Frontal cortex (tissue), 4 donors: ENCODE results near the gene UVRAG. TPM values are rescaled to one million over a fixed set of nuclear protein-coding genes. Genes with fewer than 3 reads are reported as not detected.
"Not testable (repeated sequence)": the region's sequence is repeated elsewhere in the genome, so short reads cannot be mapped to it uniquely, and the experiment has no call there.

Experiments used
- DNase-seq, 2 donors: peaks; one replicate each; pipeline ENCODE4 v3.0.0; 2012; ENCODE audit warnings: low spot score in 2 of 2
- FAIRE-seq: peaks from 2 replicates; lab custom pipeline; 2012; peaks lifted over from hg19 to GRCh38; lab: Jason Lieb, UNC
- total RNA-seq: library from RNA; depleted of rRNA; stranded (reverse); fragments of >200 nt; gene quantifications from one replicate; pipeline ENCODE4 v1.2.3, GENCODE V29; 2014
- donor health status: control.
- donor health status: control.
- donor health status: control.

UVRAG gene
- total RNA-seq, 1 donor from 2014 or later = 35.9 TPM

DNA sequence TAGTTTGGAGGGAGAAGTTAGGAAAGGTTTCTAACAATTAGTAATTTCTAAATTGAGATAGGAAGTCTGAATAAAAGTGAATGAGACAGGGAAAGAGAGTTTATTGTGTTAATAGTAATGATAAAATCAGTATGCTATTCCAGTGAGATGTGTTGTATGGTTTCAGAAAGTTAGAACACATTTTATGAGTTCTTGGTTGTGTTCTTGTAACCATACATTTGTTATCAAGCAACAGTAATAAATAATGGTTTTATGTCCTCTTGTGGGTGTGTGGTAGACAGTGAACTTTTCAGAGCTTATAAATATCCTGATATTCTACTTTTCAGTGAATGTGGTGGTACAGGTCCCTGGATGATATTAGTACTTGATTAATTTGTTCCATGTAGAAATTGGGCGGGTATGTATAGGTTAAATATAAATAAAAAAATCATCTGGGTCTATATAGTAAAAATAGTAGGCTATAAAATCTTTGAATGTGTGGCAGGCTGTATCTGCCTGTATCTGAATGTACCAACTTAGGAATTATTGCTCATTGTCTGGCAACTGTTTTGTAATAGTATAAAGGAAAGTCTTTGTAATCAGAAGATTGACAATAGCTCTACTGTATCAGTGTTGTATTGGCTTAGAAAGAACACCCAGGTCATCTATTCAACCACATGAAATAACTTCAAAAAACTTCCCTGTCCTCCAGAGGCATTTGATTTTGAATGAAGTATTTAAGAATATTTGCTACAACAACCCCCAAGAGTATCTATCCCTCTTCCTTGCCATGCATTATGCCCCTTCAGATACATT lies 54.8 kb downstream of the UVRAG start:
- no peak for DNase-seq
- FAIRE-seq = no peak

DNA sequence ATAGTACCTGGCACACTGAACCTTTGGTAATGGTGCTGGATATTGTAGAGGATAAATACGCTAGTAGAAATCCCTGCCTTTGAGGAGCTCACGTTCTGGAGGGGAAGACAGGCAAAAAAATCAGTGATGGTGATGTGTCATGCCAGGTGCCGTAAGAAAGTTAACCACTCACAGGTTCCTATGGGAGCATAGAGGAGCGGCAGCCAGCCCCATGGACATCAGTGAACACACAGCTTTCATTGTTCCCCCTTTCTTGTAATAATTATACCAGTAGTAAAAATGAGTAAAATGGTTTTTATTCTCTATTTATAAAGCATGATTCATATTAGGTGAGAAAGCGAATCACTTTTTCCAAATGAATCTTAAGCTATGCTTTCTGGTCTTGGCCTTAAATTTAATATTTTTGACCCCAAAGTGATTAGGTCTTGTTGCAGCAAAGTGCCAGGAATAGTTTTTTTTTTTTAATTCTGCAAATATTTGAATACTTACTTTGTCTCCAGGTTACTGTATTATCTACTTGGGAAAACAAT lies 57.9 kb downstream of the UVRAG start:
- no peak for FAIRE-seq
- no peak for DNase-seq

DNA sequence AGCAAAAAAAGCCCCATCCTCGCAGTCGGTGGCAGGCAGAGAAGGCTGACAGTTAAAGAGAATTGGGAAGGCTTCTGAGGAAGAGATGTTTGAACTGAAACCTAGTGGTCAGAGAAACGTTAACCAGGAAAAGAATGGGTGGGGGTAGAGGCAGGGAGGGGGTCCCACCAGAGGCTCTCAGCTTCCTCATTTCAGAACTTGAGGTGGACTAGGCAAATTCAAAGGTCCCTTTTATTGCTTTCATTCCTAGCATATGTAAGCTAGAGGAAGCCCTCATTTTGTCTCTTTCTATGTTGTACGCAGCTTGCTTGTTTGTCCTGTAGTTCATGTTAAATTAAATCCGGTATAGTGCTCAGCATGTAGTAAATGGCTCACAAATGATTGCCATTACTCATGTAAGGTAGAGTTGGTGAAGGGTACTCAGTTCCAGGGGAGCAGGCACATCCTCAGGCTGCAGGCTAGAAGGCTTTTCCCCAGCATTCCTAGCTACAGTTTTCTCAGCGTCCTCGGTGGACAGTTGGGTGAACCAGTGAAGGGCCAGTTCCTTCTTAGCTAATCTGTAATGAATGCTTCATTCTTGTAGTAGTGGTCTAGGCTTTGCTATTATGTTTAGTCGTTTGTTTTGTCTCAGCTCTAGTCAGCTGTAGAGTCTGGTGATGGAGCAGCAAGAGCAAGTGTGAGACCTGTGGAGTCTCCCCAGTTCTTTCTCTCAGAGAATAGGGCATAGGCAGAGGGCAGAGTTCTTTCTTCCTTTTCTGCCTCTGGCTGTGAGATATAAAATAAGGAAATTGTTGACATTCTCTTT lies 58.6 kb downstream of the UVRAG start:
- no peak for DNase-seq
- FAIRE-seq = no peak

GRCh38 chr11:75874684-75875341 lies 59.8 kb downstream of the UVRAG start:
- DNase-seq = no peak
- FAIRE-seq = no peak

- not testable (repeated sequence) for FAIRE-seq, DNase-seq
Observed at GRCh38 chr11:75877327-75877726, 62.3 kb downstream of the UVRAG start.

DNA sequence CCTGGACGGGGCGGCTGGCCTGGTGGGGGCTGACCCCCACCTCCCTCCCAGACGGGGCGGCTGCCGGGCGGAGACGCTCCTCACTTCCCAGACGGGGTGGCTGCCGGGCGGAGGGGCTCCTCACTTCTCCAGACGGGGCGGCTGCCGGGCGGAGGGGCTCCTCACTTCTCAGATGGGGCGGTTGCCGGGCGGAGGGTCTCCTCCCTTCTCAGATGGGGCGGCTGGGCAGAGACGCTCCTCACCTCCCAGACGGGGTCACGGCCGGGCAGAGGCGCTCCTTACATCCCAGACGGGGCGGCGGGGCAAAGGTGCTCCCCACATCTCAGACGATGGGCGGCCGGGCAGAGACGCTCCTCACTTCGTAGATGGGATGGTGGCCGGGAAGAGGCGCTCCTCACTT lies 62.9 kb downstream of the UVRAG start:
- not testable (repeated sequence) for DNase-seq, FAIRE-seq

DNA sequence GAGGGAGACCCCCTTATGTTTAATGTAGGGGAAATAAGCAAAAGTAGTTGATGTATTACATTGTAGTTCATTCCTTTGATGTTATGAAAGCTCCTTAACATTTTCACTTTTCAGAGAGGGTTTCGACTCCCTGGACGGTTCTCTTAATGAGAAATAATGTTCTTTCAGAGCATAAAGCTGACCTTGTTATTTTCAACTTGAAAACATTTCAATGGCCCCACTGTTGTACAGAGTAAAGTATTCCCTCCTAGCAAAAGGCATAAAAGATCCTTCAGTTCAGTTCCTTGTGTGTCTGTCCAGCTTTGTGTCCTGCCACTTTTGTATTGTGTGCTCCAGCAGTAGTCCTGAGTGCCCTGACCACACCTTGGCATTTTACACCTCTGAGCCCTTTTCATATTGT lies 63.9 kb downstream of the UVRAG start:
- DNase-seq = no peak
- no peak for FAIRE-seq

DNA sequence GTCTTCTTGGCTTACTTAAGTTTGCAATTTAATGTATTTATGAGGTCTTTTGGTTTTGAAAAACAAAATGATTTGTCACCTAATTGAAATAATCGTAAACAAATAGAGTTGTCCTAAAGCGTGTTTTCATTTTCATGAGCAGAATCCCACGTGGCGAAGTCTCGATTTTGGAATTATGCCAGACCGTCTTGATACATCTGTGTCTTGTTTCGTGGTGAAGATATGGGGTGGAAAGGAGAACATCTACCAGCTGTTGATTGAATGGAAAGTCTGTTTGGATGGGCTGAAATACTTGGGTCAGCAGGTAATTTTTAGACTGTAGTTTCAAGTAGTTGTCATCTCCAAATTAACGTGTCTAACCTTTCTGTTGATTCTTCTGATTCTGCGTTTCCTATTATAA lies 64.7 kb downstream of the UVRAG start:
- FAIRE-seq = no peak
- DNase-seq = no peak

- DNase-seq, FAIRE-seq: not testable (repeated sequence)
Observed at GRCh38 chr11:75880343-75880742, 65.3 kb downstream of the UVRAG start.

GRCh38 chr11:75884321-75884720 lies 69.3 kb downstream of the UVRAG start:
- DNase-seq = no peak
- no peak for FAIRE-seq

GRCh38 chr11:75888416-75888815 lies 73.4 kb downstream of the UVRAG start:
- DNase-seq (no peak), FAIRE-seq (no peak)

DNA sequence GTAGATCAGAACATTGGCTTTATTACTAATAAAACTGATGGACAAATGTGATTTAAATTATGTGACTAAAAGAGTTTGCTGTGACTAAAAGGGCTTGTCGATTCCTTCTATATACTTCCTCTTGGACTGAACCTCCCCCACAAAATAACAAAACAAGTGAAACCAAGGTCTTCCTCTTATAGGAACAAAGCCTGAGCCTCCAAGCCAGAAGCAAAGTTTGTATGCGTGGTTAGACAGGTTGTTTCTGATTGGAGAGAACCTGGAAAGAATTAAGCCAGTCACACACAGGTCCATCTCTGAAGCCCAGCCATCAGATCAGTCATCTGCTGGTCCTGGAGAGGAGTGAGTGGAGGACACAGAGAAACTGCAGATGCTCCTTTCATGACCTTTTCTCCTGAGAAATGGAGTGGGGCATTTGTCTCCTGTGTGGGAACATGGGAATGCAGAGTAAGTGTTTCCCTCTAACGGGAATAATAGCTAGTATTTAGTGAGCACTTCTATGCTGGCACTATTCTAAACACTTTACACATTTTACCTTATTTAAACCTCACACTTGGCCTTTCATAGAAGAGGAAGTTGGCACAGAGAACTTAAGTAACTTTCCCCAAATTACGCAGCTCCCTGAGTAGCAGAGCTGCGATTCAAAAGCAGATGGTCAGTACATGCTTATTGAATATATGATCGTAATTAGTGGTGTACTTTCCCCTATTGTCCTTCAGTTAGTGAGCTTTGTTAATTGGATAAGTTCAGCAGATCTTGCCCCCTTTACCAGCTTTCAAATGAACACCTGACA lies 77.1 kb downstream of the UVRAG start:
- FAIRE-seq (no peak), DNase-seq (no peak)

DNA sequence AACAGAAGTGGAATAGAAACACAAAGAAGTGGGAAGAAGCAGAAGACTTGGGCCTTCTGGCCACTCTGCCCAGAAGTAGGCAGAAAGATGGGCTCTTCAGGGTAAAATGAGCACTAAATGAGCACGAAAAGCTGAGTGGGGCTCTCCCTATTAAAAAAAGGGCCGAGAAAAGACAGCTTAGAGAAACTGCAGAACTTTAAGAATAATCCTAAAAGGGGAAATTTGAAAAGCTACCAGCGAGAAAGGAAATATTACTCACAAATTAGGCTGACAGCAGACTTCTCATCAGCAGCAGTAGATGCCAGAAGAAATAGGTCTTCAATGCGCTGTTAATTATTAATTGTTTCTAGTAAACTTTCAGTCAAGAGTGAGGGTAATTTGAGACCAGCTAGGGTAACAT lies 78.2 kb downstream of the UVRAG start:
- FAIRE-seq (no peak), DNase-seq (no peak)

DNA sequence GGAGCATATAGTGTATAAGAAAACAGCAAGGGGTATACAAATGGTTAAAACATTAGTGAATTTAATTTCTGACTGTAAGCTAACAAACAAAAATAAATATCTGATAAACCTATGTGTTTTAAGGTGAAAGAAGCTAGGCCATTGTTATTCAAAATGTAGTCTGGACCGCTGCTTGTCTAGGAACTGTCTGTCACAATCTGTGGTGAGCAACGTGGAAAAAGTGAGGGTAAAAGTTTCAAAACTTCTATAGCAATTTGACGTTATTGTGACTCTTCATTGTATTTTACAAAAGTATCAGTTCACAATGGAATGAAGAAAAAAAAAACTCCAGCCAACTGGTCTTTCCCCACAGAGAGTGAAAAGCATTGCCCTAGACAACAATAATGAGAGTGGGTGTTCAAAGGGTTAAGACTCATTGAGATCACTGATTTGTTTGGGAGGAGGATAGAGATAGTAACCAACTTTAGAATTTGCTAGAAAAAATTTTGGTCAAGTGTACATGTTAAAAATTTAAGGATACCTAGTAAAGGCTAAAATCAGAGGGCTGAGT lies 79.1 kb downstream of the UVRAG start:
- no peak for DNase-seq
- FAIRE-seq = no peak

- peak; percentile 98 for FAIRE-seq
- DNase-seq = peak in 1 of 2 donors; percentile 29
Observed at GRCh38 chr11:75896843-75897419, 81.9 kb downstream of the UVRAG start.

GRCh38 chr11:75898871-75899270 lies 83.9 kb downstream of the UVRAG start:
- no peak for FAIRE-seq
- DNase-seq = no peak

GRCh38 chr11:75899806-75900205 lies 84.8 kb downstream of the UVRAG start:
- FAIRE-seq = no peak
- DNase-seq = no peak

- no peak for DNase-seq
- FAIRE-seq = no peak
Observed at GRCh38 chr11:75900848-75901247, 85.8 kb downstream of the UVRAG start.

GRCh38 chr11:75902631-75903030 lies 87.6 kb downstream of the UVRAG start:
- DNase-seq = no peak
- FAIRE-seq = no peak
